ENCODE measurements around the gene RGPD8. TPM values are rescaled to one million over a fixed set of nuclear protein-coding genes. Genes with fewer than 3 reads are reported as not detected.

The RGPD8 gene
- total and polyA plus RNA-seq, 2 of the 13 experiments (the other 11 are each of a cell fraction or from before 2014, with no cell fraction given), result 2.3 to 12.8 TPM

DNA sequence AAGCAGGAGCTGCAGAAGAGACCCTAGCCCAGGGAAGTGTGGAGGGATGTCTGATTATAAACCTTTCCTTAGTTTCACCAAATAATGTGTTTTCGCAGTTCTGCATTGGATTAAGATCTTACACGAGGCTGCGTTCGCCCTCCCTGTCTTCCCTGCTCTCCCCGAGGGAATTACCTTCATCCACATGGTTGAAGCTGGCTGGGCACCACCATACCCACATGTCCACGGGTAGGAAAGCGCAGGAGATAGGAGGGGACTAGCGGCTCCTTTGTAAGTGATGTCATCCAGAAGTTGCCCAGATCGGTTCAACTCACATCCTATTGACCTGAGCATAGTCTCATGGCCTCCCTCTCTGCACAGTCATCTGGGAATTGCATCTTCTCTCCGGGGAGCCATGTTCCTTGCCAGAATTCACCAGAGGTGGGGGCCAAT is 49.6 kb upstream of the RGPD8 start (continued):
- no peak for TF ChIP-seq CBX2 (IDR thresholded peaks at IDR 0.05; ENCODE audit: low read depth, low read length)
- no peak for TF ChIP-seq CBX2 (CRISPR knock-in tag; IDR thresholded peaks at IDR 0.05; ENCODE audit: low read depth)
- no peak; the same call in 1 of the 2 replicates for TF ChIP-seq REXO4 (CRISPR knock-in tag; IDR thresholded peaks at IDR 0.05; ENCODE audit: borderline replicate concordance)
- no peak for TF ChIP-seq RORA (CRISPR knock-in tag; IDR thresholded peaks at IDR 0.05)
- no peak for TF ChIP-seq ZNF564 (CRISPR knock-in tag; IDR thresholded peaks at IDR 0.05)
- TF ChIP-seq MAFG (CRISPR knock-in tag; IDR thresholded peaks at IDR 0.05), result no peak
- TF ChIP-seq ZMYM2 (CRISPR knock-in tag; IDR thresholded peaks at IDR 0.05), result no peak
- TF ChIP-seq ZNF326 (CRISPR knock-in tag; IDR thresholded peaks at IDR 0.05; ENCODE audit: borderline replicate concordance), result no peak
- 0 out of 2 replicates have a peak, but pooled peaks have one; percentile 4 for TF ChIP-seq ZSCAN12 (CRISPR knock-in tag; IDR thresholded peaks at IDR 0.05)
- TF ChIP-seq ZNF883 (CRISPR knock-in tag; IDR thresholded peaks at IDR 0.05; ENCODE audit: not compliant biosample characterization), result peak; percentile 36
- TF ChIP-seq ZNF317 (CRISPR knock-in tag; IDR thresholded peaks at IDR 0.05), result 0 out of 2 replicates have a peak, but pooled peaks have one; percentile 11
- no peak for TF ChIP-seq BRCA1 (CRISPR knock-in tag; IDR thresholded peaks at IDR 0.05)
- TF ChIP-seq HNRNPH1 (optimal IDR thresholded peaks at IDR 0.05; ENCODE audit: low read depth, low read length), result no peak
- no peak for TF ChIP-seq ZNF567 (CRISPR knock-in tag; IDR thresholded peaks at IDR 0.05; ENCODE audit: borderline replicate concordance)
- TF ChIP-seq, protein P1, sequence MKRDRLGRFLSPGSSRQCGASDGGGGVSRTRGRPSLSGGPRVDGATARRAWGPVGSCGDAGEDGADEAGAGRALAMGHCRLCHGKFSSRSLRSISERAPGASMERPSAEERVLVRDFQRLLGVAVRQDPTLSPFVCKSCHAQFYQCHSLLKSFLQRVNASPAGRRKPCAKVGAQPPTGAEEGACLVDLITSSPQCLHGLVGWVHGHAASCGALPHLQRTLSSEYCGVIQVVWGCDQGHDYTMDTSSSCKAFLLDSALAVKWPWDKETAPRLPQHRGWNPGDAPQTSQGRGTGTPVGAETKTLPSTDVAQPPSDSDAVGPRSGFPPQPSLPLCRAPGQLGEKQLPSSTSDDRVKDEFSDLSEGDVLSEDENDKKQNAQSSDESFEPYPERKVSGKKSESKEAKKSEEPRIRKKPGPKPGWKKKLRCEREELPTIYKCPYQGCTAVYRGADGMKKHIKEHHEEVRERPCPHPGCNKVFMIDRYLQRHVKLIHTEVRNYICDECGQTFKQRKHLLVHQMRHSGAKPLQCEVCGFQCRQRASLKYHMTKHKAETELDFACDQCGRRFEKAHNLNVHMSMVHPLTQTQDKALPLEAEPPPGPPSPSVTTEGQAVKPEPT (CRISPR knock-in tag; IDR thresholded peaks at IDR 0.05; ENCODE audit: low read depth), result no peak
- no peak for TF ChIP-seq NCOA5 (CRISPR knock-in tag; IDR thresholded peaks at IDR 0.05)
- TF ChIP-seq UBTF (CRISPR knock-in tag; IDR thresholded peaks at IDR 0.05), result no peak; the same call in 1 of the 2 replicates
- TF ChIP-seq, protein P2, sequence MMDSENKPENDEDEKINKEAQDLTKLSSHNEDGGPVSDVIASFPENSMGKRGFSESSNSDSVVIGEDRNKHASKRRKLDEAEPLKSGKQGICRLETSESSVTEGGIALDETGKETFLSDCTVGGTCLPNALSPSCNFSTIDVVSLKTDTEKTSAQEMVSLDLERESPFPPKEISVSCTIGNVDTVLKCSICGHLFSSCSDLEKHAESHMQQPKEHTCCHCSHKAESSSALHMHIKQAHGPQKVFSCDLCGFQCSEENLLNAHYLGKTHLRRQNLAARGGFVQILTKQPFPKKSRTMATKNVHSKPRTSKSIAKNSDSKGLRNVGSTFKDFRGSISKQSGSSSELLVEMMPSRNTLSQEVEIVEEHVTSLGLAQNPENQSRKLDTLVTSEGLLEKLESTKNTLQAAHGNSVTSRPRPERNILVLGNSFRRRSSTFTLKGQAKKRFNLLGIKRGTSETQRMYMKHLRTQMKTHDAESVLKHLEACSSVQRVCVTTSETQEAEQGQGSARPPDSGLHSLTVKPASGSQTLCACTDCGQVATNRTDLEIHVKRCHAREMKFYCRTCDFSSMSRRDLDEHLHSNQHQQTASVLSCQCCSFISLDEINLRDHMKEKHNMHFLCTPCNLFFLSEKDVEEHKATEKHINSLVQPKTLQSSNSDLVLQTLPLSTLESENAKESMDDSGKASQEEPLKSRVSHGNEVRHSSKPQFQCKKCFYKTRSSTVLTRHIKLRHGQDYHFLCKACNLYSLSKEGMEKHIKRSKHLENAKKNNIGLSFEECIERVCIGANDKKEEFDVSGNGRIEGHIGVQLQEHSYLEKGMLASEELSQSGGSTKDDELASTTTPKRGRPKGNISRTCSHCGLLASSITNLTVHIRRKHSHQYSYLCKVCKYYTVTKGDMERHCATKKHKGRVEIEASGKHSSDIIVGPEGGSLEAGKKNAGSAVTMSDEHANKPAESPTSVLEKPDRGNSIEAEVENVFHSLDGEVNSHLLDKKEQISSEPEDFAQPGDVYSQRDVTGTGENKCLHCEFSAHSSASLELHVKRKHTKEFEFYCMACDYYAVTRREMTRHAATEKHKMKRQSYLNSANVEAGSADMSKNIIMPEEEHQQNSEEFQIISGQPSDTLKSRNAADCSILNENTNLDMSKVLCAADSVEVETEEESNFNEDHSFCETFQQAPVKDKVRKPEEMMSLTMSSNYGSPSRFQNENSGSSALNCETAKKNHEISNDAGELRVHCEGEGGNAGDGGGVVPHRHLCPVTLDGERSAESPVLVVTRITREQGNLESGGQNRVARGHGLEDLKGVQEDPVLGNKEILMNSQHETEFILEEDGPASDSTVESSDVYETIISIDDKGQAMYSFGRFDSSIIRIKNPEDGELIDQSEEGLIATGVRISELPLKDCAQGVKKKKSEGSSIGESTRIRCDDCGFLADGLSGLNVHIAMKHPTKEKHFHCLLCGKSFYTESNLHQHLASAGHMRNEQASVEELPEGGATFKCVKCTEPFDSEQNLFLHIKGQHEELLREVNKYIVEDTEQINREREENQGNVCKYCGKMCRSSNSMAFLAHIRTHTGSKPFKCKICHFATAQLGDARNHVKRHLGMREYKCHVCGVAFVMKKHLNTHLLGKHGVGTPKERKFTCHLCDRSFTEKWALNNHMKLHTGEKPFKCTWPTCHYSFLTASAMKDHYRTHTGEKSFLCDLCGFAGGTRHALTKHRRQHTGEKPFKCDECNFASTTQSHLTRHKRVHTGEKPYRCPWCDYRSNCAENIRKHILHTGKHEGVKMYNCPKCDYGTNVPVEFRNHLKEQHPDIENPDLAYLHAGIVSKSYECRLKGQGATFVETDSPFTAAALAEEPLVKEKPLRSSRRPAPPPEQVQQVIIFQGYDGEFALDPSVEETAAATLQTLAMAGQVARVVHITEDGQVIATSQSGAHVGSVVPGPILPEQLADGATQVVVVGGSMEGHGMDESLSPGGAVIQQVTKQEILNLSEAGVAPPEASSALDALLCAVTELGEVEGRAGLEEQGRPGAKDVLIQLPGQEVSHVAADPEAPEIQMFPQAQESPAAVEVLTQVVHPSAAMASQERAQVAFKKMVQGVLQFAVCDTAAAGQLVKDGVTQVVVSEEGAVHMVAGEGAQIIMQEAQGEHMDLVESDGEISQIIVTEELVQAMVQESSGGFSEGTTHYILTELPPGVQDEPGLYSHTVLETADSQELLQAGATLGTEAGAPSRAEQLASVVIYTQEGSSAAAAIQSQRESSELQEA (CRISPR knock-in tag; IDR thresholded peaks at IDR 0.05; ENCODE audit: not compliant biosample characterization), result no peak
- TF ChIP-seq HMGA1 (CRISPR knock-in tag; conservative IDR thresholded peaks at IDR 0.05), result no peak

All from HepG2 (cell line).